ENCODE results near the gene PPFIA4. TPM values are rescaled to one million over a fixed set of nuclear protein-coding genes. Genes with fewer than 3 reads are reported as not detected.
"Not testable (repeated sequence)": the region's sequence is repeated elsewhere in the genome, so short reads cannot be mapped to it uniquely, and the experiment has no call there.

Gene PPFIA4
- 0.11 and 0.53 TPM in 2 replicates for total RNA-seq

GRCh38 chr1:203026031-203026665 is at the start of gene PPFIA4:
TSS of gene PPFIA4 (plus strand) at chr1:203026491. CDS start at chr1:203039009, 12,518 bp downstream.
- peak; percentile 32 for DNase-seq (ENCODE audit: low read depth, low spot score)

- DNase-seq (ENCODE audit: low read depth, low spot score), result no peak
Observed at GRCh38 chr1:202976633-202977032, 49.7 kb upstream of the PPFIA4 start.

GRCh38 chr1:202979459-202979858 is 46.8 kb upstream of the PPFIA4 start:
- DNase-seq (ENCODE audit: low read depth, low spot score), result no peak

DNA sequence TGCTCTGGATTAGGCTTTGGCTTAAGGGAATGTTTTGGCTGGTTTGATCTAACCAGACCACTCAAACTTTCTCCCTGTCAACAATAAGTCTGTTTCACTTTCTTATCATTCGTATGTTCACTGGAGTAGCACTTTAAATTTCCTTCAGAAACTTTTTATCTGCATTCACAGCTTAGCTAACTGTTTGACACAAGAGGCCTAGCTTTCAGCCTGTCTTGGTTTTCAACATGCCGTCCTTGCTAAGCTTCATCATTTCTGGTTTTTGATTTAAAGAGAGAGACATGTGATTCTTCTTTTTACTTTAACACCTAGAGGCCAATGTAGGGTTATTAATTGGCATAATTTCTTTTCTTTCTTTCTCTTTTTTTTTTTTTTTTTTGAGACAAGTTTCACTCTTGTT is 44.4 kb upstream of the PPFIA4 start:
- no peak for DNase-seq (ENCODE audit: low read depth, low spot score)

DNA sequence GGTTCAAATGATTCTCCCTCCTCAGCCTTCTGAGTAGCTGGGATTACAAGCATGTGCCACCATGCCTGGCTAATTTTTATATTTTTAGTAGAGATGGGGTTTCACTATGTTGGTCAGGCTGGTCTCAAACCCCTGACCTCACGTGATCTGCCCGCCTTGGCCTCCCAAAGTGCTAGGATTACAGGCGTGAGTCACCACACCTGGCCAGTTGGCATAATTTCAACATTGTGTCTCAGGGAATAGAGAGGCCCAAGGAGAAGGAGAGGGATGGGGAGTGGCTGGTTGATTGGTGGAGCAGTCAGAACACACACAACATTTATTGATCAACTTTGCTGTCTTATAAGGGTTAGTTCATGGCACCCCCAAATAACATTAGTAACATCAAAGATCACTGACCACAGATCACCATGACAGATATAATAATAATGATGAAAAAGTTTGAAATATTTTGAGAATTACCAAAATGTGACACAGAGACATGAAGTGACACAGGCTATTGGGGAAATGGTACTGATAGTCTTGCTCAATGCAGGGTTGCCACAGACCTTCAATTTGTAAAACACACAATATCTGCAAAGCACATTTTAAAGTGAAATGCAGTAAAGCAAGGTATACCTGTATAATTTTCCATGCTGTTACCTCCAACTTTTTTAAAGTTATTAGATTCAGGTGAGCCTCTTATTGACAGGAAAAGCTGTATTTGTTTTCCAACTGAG is 43.4 kb upstream of the PPFIA4 start:
- DNase-seq (ENCODE audit: low read depth, low spot score), result no peak

DNA sequence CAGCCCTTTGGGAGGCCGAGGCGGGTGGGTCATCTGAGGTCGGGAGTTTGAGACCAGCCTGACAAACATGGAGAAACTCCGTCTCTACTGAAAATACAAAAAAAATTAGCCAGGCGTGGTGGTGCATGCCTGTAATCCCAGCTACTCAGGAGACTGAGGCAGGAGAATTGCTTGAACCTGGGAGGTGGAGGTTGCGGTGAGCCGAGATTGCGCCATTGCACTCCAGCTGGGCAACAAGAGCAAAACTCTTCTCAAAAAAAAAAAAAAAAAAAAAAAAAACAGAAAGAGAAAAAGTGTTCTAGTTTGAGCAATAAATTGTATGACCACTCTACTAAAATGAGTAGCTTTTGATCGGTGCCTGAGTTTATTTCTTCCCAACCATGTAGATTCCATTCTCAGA is 40.2 kb upstream of the PPFIA4 start:
- DNase-seq (ENCODE audit: low read depth, low spot score), result not testable (repeated sequence)

- no peak for DNase-seq (ENCODE audit: low read depth, low spot score)
Observed at GRCh38 chr1:202987255-202987654, 39.0 kb upstream of the PPFIA4 start.

GRCh38 chr1:202987922-202988583 is 38.2 kb upstream of the PPFIA4 start:
- DNase-seq (ENCODE audit: low read depth, low spot score), result no peak

- DNase-seq (ENCODE audit: low read depth, low spot score), result no peak
Observed at GRCh38 chr1:202989879-202990278, 36.4 kb upstream of the PPFIA4 start.

- DNase-seq (ENCODE audit: low read depth, low spot score), result no peak
Observed at GRCh38 chr1:202991112-202991511, 35.2 kb upstream of the PPFIA4 start.

GRCh38 chr1:202994756-202995155 is 31.5 kb upstream of the PPFIA4 start:
- DNase-seq (ENCODE audit: low read depth, low spot score), result no peak

- DNase-seq (ENCODE audit: low read depth, low spot score), result no peak
Observed at GRCh38 chr1:202998836-202999750, 27.2 kb upstream of the PPFIA4 start.

DNA sequence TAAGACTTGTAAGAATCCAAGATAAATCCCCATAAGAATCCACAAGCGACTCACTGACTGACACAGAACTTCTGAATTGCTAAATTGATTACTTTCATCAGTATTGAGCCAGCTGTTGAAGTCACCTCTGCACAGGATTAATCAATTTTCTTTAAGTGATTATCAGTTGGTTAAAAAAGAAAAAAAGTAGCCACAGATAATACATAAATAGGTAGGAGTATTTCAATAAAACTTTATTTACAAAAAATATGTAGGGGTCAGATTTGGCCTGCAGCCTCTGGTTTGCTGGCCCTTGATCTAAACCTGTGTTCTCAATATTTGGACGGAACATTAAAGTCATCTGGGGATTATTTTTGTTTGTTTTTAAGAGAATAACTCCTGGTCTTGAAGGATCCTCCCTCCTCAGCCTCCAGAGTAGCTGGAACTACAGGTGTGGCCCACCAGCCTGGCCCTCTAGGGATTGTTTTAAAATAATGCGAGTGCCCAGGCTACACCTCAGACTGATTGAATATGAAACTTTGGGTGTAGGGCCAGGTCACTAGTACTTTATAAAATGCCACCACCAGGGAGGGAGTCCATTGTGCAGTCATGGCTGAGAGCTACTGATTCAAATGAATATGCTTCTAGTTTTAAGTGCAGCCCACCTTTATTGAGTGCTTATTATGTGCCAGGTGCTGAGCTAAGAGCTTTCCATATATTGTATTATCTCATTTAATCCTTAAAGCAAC is 25.9 kb upstream of the PPFIA4 start:
- no peak for DNase-seq (ENCODE audit: low read depth, low spot score)

GRCh38 chr1:203001986-203002385 is 24.3 kb upstream of the PPFIA4 start:
- DNase-seq (ENCODE audit: low read depth, low spot score), result no peak

DNA sequence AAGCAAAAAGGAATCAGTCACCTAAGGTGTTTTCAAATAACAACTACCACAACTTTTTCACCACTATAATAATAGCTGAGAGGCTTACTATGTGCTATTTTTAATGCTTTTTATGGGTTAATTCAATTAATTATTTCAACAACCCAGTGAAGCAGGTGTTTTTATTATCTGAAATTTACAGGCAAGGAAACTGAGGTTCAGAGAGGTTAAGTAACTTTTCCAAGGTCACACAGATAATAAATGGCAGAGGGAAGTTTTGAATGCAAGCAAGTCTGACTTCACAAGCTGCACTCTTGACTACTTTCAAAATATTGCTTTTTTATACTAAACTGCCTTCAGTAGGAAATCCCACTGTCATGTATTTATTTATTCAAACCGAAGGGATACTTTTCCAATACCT is 23.3 kb upstream of the PPFIA4 start:
- DNase-seq (ENCODE audit: low read depth, low spot score), result no peak

DNA sequence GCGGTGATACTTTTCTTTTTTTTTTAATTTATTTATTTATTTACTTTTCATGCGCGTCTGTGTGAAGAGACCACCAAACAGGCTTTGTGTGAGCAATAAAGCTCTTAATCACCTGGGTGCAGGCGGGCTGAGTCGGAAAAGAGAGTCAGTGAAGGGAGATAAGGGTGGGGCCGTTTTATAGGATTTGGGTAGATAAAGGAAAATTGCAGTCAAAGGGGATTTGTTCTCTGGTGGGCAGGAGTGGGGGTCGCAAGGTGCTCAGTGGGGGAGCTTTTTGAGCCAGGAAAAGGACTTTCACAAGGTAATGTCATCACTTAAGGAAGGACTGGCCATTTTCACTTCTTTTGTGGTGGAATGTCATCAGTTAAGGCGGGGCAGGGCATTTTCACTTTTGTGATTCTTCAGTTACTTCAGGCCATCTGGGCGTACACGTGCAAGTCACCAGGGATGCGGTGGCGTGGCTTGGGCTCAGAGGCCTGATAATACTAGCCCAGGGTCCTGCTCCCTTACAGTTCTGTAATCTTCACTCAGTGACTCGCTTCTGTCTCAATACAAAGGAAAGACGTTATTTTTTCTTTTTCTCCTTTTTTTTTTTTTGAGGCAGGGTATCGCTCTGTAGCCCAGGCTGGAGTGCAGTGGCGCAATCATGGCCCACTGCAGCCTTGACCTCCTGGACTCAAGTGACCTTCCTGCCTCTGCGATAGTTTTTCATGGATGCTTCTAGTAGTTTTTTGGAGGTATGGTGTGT is 20.7 kb upstream of the PPFIA4 start:
- DNase-seq (ENCODE audit: low read depth, low spot score), result not testable (repeated sequence)

DNA sequence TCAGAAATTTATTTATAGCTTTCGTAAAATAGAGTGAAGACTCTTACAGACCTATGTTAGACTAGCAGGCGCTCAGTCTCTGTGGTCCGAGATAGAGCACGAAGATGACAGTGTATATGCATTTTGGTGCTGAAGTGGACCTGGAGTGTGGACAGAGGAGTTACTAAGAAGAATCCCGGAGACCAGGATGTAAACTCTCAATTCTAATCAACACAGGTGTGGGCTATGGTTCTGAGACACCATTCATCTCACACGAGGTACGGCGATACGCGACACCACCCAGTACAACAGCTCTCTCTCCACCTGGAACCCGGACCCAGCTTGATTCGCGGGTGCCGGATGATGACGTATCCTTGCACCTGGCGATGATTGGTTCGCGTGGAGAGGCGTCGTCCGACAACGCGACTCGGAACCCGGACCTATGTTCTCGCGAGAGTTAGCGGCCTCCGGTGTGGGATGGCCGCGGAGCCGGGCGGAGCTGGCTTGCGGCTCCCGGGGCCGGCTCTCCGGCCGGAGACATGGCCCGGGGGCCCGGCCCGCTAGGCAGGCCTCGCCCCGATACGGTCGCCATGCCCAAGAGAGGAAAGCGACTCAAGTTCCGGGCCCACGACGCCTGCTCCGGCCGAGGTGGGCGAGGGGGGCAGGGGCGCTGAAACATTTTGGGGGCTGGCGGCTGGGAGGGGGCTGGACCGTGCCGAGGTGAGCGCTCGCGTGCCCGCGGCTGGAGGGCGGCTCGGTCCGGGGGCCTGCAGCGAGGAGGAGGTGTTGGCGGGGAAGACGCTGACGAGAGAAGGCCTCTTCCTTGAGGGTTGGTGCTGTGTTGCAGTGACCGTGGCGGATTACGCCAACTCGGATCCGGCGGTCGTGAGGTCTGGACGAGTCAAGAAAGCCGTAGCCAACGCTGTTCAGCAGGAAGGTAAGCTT is 19.1 kb upstream of the PPFIA4 start, which contains the start of gene TMEM183A:
Gene TMEM183A (plus strand): TSS at position 427 of the 924 bp plus-strand sequence. CDS start 92 bp downstream, at position 519.
- peak; percentile 87 for DNase-seq (ENCODE audit: low read depth, low spot score)

- no peak for DNase-seq (ENCODE audit: low read depth, low spot score)
Observed at GRCh38 chr1:203009185-203009584, 17.1 kb upstream of the PPFIA4 start.

GRCh38 chr1:203011582-203011981 is 14.7 kb upstream of the PPFIA4 start:
- DNase-seq (ENCODE audit: low read depth, low spot score), result no peak

All from pulmonary artery endothelial cell (primary cell).